HepG2 (cell line): ENCODE results near the gene TADA2A. TPM values are rescaled to one million over a fixed set of nuclear protein-coding genes. Genes with fewer than 3 reads are reported as not detected.

Source experiments
- CEBPG ChIP-seq: IDR thresholded peaks from 2 replicates; pipeline ENCODE4 v1.6.1; 2016
- DMAP1 ChIP-seq: IDR thresholded peaks from 2 replicates; pipeline ENCODE4 v1.6.1; 2016
- HMGXB4 ChIP-seq, 2 experiments: sonication (generic) in 1 of 2; formaldehyde crosslinking in 1 of 2; IDR thresholded peaks; 2 replicates each; pipeline versions ENCODE4 v1.4.0 to v1.6.1; 2018 to 2020; ENCODE audit warnings: missing genetic modification reagents in 2 of 2, borderline replicate concordance in 1 of 2, low read depth in 1 of 2, mild to moderate bottlenecking in 1 of 2, missing biosample characterization in 1 of 2
- HNF4A ChIP-seq: sonication (generic); formaldehyde crosslinking; IDR thresholded peaks from 2 replicates; pipeline ENCODE4 v1.4.0; 2020; ENCODE audit warnings: missing genetic modification reagents
- MAZ ChIP-seq, 2 experiments: sonication (generic) in 1 of 2; formaldehyde crosslinking in 1 of 2; IDR thresholded peaks; 2 replicates each; pipeline versions ENCODE4 v1.5.0 to v1.6.1; 2012 to 2020; ENCODE audit warnings: low read depth in 2 of 2, mild to moderate bottlenecking in 2 of 2, borderline replicate concordance in 1 of 2, improper control_type of control experiment in 1 of 2, low read length in 1 of 2, missing genetic modification reagents in 1 of 2, moderate library complexity in 1 of 2
- MLX ChIP-seq: IDR thresholded peaks from 2 replicates; pipeline ENCODE4 v1.6.1; 2016
- NR2F6 ChIP-seq, 2 experiments: IDR thresholded peaks; 2 replicates each; pipeline ENCODE4 v1.6.1; 2016; ENCODE audit warnings: antibody characterized with exemption in 1 of 2, mild to moderate bottlenecking in 1 of 2
- PAF1 ChIP-seq: IDR thresholded peaks from 2 replicates; pipeline ENCODE4 v1.6.1; 2016; ENCODE audit warnings: missing genetic modification reagents, missing compliant biosample characterization
- POLR2AphosphoS5 ChIP-seq: IDR thresholded peaks from 2 replicates; pipeline ENCODE4 v1.6.1; 2012; ENCODE audit warnings: low read depth, low read length
- TBP ChIP-seq: sonication (generic); formaldehyde crosslinking; IDR thresholded peaks from 2 replicates; pipeline ENCODE4 v1.5.0; 2020; ENCODE audit warnings: missing genetic modification reagents
- TBX2 ChIP-seq: sonication (generic); formaldehyde crosslinking; IDR thresholded peaks from 2 replicates; pipeline ENCODE4 v1.5.0; 2020; ENCODE audit warnings: missing genetic modification reagents, mild to moderate bottlenecking, borderline replicate concordance
- TBX3 ChIP-seq: fragments of 450-650 bp; IDR thresholded peaks from 2 replicates; pipeline ENCODE4 v1.6.1; 2017; ENCODE audit warnings: antibody characterized with exemption, mild to moderate bottlenecking, inconsistent platforms, borderline replicate concordance
- THYN1 ChIP-seq: sonication (generic); formaldehyde crosslinking; IDR thresholded peaks from 2 replicates; pipeline ENCODE4 v1.8.1; 2023; ENCODE audit warnings: low read depth, mild to moderate bottlenecking, moderate library complexity, missing genetic modification reagents, borderline replicate concordance
- TRAFD1 ChIP-seq: sonication (generic); formaldehyde crosslinking; IDR thresholded peaks from 2 replicates; pipeline ENCODE4 v1.5.1; 2020; ENCODE audit warnings: missing genetic modification reagents, mild to moderate bottlenecking, borderline replicate concordance
- ZHX2 ChIP-seq, 2 experiments: sonication (generic) in 1 of 2; formaldehyde crosslinking in 1 of 2; IDR thresholded peaks; 2 replicates each; pipeline versions ENCODE4 v1.6.1 to v1.9.0; 2014 to 2022; ENCODE audit warnings: antibody characterized with exemption in 1 of 2, borderline replicate concordance in 1 of 2, inconsistent platforms in 1 of 2, low read depth in 1 of 2, missing genetic modification reagents in 1 of 2
- ZNF569 ChIP-seq: sonication (generic); formaldehyde crosslinking; IDR thresholded peaks from 2 replicates; pipeline ENCODE4 v1.5.0; 2020; ENCODE audit warnings: mild to moderate bottlenecking, missing genetic modification reagents, moderate library complexity, borderline replicate concordance
- ZNF607 ChIP-seq: sonication (generic); formaldehyde crosslinking; IDR thresholded peaks from 2 replicates; pipeline ENCODE4 v1.5.1; 2020; ENCODE audit warnings: missing genetic modification reagents, mild to moderate bottlenecking, borderline replicate concordance
- polyA plus RNA-seq, 8 experiments: library from polyadenylated mRNA; depleted of rRNA in 3 of 8; stranded (reverse) in 7 of 8; unstranded in 1 of 8; fragments of >200 nt; fragmentation: Illumina TruSeq in 4 of 8; extraction: Trizol in 4 of 8; gene quantifications; 2 replicates each; pipeline versions ENCODE4 v1.2.1 to v1.2.3, GENCODE V29; 2011 to 2016; ENCODE audit warnings: low read depth in 4 of 8, missing spikeins in 1 of 8, mixed read lengths in 1 of 8; ENCODE audit not compliant: insufficient read depth in 1 of 8
- total RNA-seq, 5 experiments: library from RNA; depleted of rRNA; stranded (reverse); fragments of >200 nt; fragmentation: Illumina TruSeq; extraction: Trizol; gene quantifications; 2 replicates each; pipeline ENCODE4 v1.2.3, GENCODE V29; 2016; ENCODE audit warnings: low read depth in 1 of 5

TADA2A gene
- total and polyA plus RNA-seq, 2 of the 13 experiments (the other 11 are each of a cell fraction or from before 2014, with no cell fraction given): 8.0 to 14.0 TPM

GRCh38 chr17:37405955-37406634, 591 bp upstream of the TADA2A start (continued):
- TF ChIP-seq ZHX2 (IDR thresholded peaks at IDR 0.05; ENCODE audit: low read depth) (no peak), ZHX2 (CRISPR knock-in tag; IDR thresholded peaks at IDR 0.05; ENCODE audit: borderline replicate concordance) (no peak), ZNF607 (no peak), MLX (no peak), THYN1 (CRISPR knock-in tag) (no peak), MAZ (IDR thresholded peaks at IDR 0.05; ENCODE audit: borderline replicate concordance, low read depth, low read length) (no peak), MAZ (CRISPR knock-in tag; IDR thresholded peaks at IDR 0.05; ENCODE audit: low read depth) (no peak), CEBPG (CRISPR knock-in tag) (peak; percentile 19; the same call in 1 of the 2 replicates), DMAP1 (no peak), HMGXB4 (CRISPR knock-in tag; IDR thresholded peaks at IDR 0.05; ENCODE audit: borderline replicate concordance in 1 of 2, low read depth in 1 of 2) (peak in 1 of 2 experiments; percentile 43; a peak in 1 of 4 replicates), TBX3 (no peak), TRAFD1 (CRISPR knock-in tag) (no peak), TBP (CRISPR knock-in tag) (no peak), POLR2AphosphoS5 (no peak), NR2F6 (IDR thresholded peaks at IDR 0.05) (no peak), NR2F6 (CRISPR knock-in tag; IDR thresholded peaks at IDR 0.05) (no peak), HNF4A (CRISPR knock-in tag) (no peak), ZNF569 (CRISPR knock-in tag) (no peak), PAF1 (CRISPR knock-in tag) (no peak), TBX2 (CRISPR knock-in tag) (peak; percentile 45; the same call in 1 of the 2 replicates)
